ENCODE results near the gene STRIP1.

Gene STRIP1, protein sequence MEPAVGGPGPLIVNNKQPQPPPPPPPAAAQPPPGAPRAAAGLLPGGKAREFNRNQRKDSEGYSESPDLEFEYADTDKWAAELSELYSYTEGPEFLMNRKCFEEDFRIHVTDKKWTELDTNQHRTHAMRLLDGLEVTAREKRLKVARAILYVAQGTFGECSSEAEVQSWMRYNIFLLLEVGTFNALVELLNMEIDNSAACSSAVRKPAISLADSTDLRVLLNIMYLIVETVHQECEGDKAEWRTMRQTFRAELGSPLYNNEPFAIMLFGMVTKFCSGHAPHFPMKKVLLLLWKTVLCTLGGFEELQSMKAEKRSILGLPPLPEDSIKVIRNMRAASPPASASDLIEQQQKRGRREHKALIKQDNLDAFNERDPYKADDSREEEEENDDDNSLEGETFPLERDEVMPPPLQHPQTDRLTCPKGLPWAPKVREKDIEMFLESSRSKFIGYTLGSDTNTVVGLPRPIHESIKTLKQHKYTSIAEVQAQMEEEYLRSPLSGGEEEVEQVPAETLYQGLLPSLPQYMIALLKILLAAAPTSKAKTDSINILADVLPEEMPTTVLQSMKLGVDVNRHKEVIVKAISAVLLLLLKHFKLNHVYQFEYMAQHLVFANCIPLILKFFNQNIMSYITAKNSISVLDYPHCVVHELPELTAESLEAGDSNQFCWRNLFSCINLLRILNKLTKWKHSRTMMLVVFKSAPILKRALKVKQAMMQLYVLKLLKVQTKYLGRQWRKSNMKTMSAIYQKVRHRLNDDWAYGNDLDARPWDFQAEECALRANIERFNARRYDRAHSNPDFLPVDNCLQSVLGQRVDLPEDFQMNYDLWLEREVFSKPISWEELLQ

DNA sequence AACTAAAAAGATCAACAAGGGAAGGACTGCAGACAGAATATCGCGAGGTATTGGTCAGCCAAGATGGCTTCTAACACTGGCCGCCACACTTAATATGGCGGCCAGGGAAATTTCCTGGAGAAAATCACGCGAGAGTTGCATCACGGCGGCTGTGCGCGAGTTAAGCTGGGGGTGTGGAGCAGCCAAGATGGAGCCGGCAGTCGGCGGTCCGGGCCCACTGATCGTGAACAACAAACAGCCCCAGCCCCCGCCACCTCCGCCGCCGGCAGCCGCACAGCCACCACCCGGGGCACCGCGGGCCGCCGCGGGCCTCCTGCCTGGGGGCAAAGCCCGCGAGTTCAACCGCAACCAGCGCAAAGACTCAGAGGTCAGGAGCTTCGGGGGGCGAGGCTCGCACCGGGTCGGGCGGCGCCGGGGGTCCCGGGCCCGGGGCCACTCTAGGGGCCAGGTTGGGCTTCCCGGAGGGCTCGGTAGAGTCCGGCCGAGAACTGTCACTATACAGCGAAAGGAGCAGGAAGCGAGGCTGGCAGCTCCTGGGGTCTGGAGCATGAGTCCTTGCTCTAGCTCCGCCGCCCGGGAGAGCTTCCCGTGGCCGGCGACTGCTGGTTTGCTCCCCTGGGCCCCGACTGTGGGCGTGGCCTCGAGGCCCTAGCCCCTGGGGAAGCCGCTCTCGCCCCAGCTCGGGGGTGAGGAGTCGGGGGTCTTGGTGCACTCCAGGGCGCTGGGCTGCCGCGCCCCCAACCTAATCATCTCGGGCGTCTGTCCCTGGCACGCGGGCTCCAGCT is at the start of gene STRIP1:
Gene STRIP1, plus strand, starts transcription at position 174 of the 785 bp plus-strand sequence. Its CDS starts 14 bp downstream, at position 188.
- peak; percentile 96 for DNase-seq (ENCODE audit: low read depth)

DNA sequence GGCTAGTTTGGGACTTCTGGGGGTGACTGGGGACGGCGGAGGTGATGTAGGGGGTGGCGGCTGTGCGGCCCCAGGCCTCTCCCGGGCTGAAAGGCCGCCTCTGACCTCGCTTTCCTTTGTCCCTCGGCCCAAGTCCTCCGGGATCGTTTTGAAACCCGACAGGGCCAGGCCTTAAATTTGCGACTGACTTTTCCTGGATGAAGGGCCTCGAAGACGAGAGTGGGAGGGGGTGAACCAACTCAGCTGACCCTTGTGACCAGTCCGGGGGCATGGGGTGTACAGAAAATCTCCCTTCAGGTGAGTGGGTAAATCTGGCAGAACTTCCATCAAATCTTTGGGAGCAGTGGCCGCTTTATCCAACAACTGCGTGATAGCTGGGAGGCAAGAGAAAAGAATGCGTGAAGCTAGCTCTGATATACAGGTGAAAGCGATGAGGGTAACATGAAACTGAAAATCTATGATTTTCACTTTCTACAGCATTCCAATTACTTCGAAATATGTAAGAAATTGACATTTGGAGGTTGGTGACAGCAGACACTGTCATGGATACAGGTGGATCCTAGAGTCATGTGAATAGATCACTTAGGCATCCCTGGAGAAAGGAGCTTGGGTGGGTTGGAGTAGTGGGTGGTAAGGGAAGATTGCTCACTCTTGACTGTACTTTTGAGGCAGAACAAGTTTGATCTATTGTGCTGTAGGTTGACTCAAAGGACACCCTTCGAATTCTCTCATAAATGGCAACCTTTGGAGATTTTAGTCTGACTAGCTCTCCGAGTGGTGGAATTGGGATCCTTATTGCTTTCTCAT is 49.0 kb upstream of the STRIP1 start:
- DNase-seq (ENCODE audit: low read depth): no peak

DNA sequence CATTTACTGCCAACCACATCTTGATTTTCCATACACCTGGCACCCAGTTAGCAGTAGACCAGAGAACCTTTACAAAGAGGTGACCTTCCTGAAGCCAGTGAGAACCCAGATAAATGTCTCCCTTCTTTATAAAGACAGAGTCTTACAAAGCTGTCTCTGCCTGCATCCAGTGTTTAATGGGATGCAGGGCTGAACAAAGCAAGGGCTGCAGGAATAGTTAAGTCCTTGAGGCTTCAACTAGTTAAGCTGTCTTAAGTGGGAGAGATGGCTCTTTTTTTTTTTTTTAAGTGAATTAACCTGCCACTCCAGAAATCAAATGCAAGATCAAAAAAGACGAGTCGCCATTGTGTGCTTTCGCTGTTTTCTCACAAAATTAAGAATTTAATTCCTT is 48.4 kb upstream of the STRIP1 start:
- no peak for DNase-seq (ENCODE audit: low read depth)

DNA sequence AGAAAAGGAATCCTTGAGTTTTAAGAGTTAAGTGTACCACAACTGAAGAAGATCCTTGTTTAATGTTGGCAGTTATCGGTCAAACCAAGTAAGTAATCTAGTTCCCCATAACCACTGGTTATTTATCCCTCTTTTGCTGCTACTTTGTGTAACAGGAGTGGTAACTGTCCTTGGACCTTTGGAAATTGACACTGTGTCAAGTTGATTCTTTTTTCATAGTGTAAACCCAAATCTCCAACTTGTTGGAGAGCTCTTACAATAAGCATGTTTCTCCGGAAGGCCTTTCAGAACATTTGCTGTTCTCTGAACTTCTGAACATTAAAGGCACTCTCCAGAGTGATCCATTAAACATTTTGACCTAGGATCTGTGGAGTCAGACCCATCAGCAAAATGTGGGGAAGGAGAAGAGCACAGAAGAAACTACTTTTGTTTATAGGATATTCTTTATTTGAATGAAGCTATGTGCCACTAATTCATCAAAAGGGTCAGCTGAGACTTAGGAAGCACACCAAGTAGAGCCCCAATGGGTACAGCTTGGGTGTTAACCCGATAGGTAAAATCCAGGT is 46.0 kb upstream of the STRIP1 start:
- DNase-seq (ENCODE audit: low read depth): no peak

DNA sequence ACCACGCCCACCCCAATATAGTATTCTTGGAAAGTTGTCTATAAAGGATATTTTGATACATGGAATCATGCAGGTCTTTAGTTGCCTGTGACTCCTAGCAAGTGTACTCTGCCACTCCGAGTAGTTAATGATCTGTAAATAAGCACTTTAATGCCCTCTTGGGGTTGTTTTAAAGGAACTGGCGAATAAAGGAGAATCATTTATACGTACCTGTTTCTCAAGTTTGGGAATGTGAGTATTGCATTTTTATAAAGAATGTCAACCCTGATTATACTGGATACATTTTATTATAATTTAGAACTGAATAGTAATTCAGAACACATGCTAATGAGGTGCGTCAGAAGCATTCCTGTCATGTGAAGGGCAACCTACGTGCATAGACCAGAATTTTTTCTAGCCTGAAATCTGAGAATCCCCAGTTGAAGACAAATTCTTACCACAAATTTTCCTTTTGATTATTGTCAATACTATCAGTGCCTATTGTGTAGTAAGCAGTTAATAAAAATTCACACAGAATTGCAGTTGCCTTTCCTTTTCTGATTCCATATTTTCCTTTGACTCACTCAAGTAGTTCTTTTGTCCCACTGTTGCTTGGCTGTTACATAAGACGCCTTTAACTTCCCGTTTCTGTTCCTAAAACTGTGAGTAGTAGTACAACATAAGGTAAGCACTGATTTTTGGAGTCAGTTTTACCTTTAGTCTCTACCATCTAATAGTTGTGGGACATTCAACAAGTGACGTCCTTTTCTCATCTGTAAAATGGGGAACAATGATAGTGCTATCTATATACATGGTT is 44.7 kb upstream of the STRIP1 start:
- DNase-seq (ENCODE audit: low read depth): no peak

DNA sequence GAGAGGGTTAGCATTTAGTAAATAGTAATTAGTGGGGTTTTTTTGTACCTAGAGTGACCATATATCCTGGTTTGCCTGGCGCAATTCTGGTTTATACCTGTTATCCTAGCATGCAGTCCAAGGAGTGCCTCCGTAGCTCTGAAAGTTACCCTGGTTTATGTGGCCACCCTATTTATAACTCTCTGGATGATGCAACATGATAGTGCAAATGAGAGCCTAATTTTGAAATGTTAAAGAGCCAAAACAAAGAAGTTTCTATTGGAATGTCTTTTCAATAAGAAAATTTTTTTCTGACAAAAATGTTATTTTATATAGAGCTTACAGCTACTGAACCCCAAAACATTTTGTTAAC is 44.1 kb upstream of the STRIP1 start:
- no peak for DNase-seq (ENCODE audit: low read depth)

DNA sequence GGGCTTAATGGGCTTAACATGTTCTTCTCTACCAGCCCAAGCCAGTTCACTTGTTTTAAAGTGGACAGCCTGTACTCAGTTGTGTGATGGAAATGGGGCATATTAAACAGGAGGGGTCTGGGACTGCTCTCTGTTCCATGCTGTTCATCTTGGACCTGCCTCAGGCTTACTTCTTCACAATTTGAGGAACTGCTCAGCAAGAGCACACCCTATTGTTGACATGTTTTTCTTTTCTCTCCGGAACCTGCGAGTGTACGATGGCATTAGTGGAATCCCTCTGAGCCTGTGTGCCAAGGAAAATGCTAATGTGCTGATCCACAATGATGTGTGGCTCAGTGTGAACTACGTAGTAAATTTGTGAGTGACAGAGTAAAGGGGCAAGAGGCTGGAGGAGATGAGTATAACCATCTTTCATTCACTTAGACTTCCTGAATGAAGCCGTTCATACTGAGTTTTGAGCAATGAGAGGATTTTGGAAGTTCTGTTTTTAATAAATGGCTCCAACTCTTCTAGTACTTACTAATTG is 43.0 kb upstream of the STRIP1 start:
- DNase-seq (ENCODE audit: low read depth): no peak

DNA sequence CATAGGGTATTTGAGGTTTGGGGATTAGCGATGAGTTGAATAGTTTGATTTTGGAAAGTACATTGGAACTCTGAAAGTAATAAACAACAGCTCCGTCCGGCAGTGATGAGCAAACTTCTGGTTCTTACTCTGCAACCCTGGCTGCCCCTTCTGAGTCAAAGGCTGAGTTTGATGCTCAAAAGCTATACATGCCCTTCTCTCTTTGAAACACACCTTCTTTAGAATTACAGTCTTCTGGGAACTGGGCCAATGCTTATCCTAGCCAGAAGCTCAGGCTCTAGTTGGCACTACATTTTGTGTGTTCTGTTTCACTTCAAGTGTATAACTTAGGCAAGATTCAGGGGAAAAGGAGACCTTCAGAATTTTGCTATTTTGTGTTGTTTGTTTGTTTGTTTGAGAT is 40.5 kb upstream of the STRIP1 start:
- DNase-seq (ENCODE audit: low read depth): no peak

DNA sequence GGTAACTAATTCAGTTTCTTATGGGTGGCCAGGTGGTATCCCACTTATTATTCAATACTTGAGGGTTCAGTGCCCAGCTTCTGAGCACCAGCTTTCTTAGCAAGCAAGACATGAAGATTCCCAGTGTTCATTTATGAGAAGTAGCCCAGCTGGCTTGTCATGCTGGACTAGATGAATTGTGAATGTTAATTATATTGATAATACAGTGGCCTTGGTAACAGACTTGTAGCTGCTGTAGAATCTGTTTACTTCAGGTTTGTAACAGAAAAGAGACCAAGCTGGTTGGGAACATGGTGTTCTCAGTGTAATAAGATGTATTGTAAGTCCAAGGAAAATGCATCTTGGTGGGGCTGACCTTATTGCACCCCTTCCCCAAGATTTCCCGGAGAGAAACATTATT is 39.8 kb upstream of the STRIP1 start:
- no peak for DNase-seq (ENCODE audit: low read depth)

DNA sequence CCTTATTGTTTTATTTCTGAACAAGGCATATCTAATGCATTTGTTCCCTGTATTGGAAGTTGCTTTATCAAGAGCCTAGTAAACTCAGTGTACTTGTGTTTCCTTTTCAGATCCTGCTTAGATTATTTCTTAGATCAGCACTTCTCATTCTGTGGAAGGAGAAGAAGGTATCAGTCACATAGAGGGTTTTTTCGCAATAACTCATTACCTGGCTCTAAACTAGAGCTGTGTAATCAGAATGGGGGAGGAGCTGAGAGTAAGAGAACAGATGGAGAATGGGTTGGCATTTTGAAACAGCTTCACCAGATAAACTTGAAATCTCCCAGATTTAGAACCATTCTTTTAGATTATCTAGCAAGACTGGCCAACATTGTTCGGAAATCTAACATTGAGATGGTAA is 38.9 kb upstream of the STRIP1 start:
- no peak for DNase-seq (ENCODE audit: low read depth)

DNA sequence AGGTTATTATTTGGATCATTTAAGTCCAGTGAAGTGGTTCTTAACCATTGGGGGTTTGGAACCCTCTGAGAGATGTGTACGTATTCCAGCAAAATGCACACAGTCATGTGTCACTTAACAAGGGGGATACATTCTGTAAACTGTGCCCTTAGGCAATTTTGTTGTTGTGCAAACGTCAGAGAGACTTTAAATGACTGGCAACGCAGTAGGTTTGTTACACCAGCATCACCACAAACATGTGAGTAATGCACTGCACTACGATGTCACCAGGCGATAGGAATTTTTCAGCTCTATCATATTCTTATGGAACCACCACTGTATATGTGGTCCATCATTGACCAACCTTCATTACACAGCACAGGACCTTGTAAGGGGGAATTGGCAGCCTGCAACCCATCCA is 37.9 kb upstream of the STRIP1 start:
- DNase-seq (ENCODE audit: low read depth): peak; percentile 85

DNA sequence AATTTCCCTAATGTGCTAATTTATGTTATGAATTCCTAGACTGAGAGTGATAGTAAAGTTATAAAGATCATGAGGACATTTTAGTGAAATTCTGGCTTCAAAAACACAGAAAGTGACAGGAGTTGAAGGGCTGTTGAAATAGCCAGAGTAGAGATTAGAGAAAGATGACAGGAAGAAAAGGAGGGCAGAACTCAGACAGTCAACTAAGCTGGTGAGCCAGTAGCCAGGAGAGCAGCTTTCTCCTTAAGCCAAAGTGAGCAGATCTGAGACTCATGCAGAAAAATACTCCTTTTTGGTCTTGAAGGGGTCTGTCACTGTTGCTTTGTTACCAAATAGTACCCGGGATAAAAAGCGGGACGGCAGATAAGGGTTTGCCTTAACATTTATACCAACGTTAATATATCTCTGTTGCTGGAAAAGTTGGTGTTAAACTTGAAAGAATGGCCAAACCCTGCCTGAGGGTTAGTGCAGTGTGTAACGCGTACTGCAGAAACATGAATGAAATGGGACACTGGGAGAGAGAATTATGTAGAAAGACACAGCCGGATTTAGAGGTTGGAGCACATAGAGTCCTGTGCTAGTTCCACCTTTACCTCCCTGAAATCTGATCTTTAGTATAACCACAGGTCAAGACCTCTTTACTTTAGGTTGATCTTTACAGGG is 37.1 kb upstream of the STRIP1 start:
- DNase-seq (ENCODE audit: low read depth): no peak

DNA sequence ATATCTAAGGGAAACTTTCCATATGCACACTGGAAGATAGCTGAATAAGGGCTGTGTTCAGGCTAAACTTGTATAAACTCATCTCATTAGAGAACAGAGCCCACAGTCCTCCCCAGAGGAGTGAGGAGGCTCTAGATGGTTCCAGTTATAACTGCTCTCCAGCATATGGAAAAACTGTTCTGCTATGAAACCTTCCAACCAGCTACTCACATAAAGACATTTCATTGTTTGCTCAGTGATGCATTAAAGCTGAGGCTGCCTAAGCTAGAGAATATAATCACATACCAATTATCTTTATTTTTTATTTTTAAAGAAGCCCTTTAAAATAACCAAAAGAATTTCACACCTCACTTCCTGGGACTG is 36.6 kb upstream of the STRIP1 start:
- no peak for DNase-seq (ENCODE audit: low read depth)

DNA sequence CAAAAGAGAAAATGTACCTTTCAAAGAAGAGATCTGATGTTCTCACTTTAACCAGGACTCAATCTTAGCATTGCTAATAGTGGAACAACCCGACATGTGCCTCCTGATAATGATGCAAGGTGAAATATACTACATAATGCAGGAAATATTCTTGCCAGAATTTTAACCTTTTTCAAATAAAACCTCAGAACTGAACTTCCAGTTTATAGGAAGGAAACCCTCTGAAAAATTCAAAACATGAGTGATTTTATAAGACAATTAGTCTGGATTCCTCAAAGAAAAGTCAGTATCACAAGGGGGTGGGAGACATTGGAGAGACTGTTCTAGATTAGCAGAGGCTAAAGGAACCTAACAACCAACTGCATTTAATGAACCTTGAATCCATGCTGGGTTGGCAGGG is 31.7 kb upstream of the STRIP1 start:
- no peak for DNase-seq (ENCODE audit: low read depth)

DNA sequence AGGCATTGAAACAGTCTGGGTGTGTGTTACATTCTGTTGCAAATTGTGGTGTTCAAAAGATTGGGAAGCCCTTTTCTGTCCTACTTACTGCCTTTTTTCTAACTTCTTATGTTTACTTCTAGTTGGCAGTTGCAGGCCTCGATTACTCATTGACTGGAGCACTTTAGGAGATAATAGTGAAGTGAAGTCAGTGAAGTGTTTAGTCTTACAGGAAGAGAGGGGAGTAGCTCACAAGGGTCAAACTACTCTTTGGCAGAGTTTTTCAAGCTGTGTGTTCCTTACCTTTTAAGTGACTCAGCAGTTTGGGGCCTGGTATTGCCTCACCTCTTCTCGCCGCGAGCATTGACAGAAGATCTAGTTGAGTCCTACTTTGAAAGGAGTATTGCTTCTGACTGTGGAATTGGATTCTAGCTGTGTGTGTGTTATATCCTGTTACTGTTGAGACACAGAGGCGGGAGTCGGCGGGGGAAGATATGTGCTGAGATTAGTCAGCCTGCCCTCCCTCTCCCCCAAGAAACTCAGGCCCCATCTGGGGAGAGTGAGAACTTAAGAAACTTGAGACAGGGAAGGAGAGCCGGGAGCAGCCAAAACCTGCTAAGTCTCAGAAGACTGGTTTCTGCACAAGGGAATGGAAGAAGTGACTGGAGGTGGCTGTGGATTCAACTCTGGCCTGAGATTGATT is 30.5 kb upstream of the STRIP1 start:
- peak; percentile 98 for DNase-seq (ENCODE audit: low read depth)

DNA sequence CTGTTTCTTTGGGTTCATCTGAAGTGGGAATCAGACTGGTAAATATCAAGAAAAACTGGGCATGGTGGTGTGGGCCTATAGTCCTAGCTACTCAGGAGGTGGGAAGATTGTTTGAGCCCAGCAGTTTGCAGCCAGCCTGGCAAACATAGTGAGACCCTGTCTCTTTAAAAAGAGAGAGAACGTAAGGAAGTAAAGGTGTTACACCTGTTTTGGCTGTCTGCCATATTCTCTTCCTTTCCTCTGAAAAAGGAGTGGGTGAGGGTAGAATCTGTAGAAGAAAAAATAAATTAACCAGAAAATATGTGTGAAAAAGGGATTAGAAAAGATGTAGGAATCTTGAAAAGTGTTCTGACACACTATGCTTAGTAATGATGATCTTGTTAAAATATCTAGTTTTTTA is 29.8 kb upstream of the STRIP1 start:
- DNase-seq (ENCODE audit: low read depth): no peak

DNA sequence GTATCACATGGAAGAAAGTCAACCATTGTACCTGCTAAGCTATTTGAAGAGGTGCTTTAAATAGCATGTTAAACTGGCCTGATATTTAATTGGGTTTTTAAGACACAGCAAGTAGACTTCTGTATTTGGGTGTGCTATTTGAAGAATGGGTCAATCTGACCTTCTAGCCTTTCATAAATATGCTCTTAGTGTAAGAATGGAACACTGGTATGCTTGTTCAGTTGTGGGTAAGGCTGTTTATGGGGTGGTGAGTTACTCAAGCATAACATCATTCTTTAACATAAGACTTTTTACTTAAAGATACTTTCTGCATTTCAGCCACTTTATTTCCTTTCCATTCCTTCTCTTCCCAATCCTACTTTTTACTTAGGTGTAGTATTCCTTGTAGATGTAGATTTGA is 28.5 kb upstream of the STRIP1 start:
- DNase-seq (ENCODE audit: low read depth): no peak

DNA sequence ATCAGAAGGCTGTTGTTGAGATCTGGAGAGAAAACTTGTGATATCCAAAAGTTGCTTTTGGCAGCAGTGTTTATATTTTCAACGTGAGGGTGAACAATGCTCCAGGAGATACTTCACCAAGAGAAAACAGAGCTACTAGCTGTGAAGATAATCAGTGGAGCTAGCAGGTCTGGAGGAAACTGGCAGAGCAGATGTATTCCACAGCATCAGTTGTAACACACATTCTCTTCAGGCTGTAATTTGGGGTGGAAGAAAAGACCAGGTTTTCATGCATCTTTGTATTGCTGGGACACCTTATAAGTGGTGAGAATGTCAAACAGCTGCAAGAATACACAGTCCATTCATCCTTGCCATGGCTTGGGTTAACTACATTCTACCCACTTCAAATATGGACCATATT is 27.9 kb upstream of the STRIP1 start:
- DNase-seq (ENCODE audit: low read depth): no peak
